Gastroesophageal sphincter (tissue), 3 donors: ENCODE data around the gene PPM1H.

Source experiments
- CTCF ChIP-seq, 4 experiments: fragments of 200-600 bp in 2 of 4; fragments of 450-650 bp in 2 of 4; sonication (generic) in 1 of 4; IDR thresholded peaks; one replicate each; pipeline ENCODE4 v1.5.1; 2017 to 2019; ENCODE audit warnings: antibody characterized with exemption in 4 of 4, mild to moderate bottlenecking in 2 of 4, moderate library complexity in 2 of 4
- EP300 ChIP-seq: sonication (generic); formaldehyde crosslinking; IDR thresholded peaks from one replicate; pipeline ENCODE4 v1.6.1; 2017; ENCODE audit warnings: antibody characterized with exemption, mild to moderate bottlenecking
- POLR2A ChIP-seq, 2 donors: fragments of 450-650 bp; IDR thresholded peaks; one replicate each; pipeline ENCODE4 v1.6.1; 2017; ENCODE audit warnings: antibody characterized with exemption in 2 of 2, mild to moderate bottlenecking in 2 of 2, moderate library complexity in 1 of 2
- POLR2AphosphoS5 ChIP-seq: sonication (generic); formaldehyde crosslinking; IDR thresholded peaks from one replicate; pipeline ENCODE4 v1.6.1; 2017; ENCODE audit warnings: antibody characterized with exemption

GRCh38 chr12:62903151-62903550, 31.8 kb downstream of the PPM1H start:
- no peak for TF ChIP-seq POLR2A (IDR thresholded peaks at IDR 0.05)
- TF ChIP-seq CTCF (IDR thresholded peaks at IDR 0.05), result no peak
- no peak for TF ChIP-seq EP300
- no peak for TF ChIP-seq POLR2AphosphoS5
